Thymus (tissue), 11 donors: ENCODE results near the gene NRXN3. TPM values are rescaled to one million over a fixed set of nuclear protein-coding genes. Genes with fewer than 3 reads are reported as not detected.

Experiments
- DNase-seq, 9 donors: peaks; one replicate each; pipeline ENCODE4 v3.0.0-alpha.2; 2013; ENCODE audit warnings: low spot score in 9 of 9, low read depth in 6 of 9, missing footprints in 1 of 9
- H3K27ac ChIP-seq, 2 donors: one replicate each; pipeline ENCODE4 v1.5.1; 2013; ENCODE audit warnings: control low read depth in 1 of 2, low read depth in 1 of 2, low read length in 1 of 2, mild to moderate bottlenecking in 1 of 2, moderate library complexity in 1 of 2
- H3K27me3 ChIP-seq, 2 donors: one replicate each; pipeline ENCODE4 v1.5.1; 2013; ENCODE audit warnings: low read length in 1 of 2; ENCODE audit not compliant: control insufficient read depth in 2 of 2, insufficient read depth in 1 of 2
- H3K36me3 ChIP-seq, 2 donors: one replicate each; pipeline ENCODE4 v1.5.1; 2013; ENCODE audit warnings: low read length in 1 of 2, mild to moderate bottlenecking in 1 of 2, moderate library complexity in 1 of 2; ENCODE audit not compliant: control insufficient read depth in 2 of 2, insufficient read depth in 2 of 2
- H3K4me1 ChIP-seq, 2 donors: one replicate each; pipeline ENCODE4 v1.5.1; 2013; ENCODE audit warnings: low read length in 2 of 2; ENCODE audit not compliant: control insufficient read depth in 2 of 2, insufficient read depth in 2 of 2
- H3K4me3 ChIP-seq, 2 donors: one replicate each; pipeline ENCODE4 v1.5.1; 2013; ENCODE audit warnings: low read length in 2 of 2, control low read depth in 1 of 2, mild to moderate bottlenecking in 1 of 2
- H3K9me3 ChIP-seq, 2 donors: one replicate each; pipeline ENCODE4 v1.5.1; 2013; ENCODE audit warnings: low read length in 1 of 2, mild to moderate bottlenecking in 1 of 2; ENCODE audit not compliant: control insufficient read depth in 2 of 2, insufficient read depth in 1 of 2
- WGBS: extraction: QIAGEN DNeasy Blood & Tissue Kit; methylation state at CpG from one replicate; pipeline ENCODE4 v1.1.7; 2013; 5-methylcytosine and 5-hydroxymethylcytosine counted together
- polyA plus RNA-seq: library from polyadenylated mRNA; stranded (reverse); fragments of 200-250 nt; gene quantifications from one replicate; pipeline ENCODE4 v1.2.3, GENCODE V29; 2013
- total RNA-seq: library from RNA; stranded (reverse); fragments of 120-200 nt; gene quantifications from one replicate; pipeline ENCODE4 v1.2.4, GENCODE V29; 2013
- donor health status: healthy.

NRXN3 gene
- total and polyA plus RNA-seq, 2 donors: 1.5 to 3.7 TPM

DNA sequence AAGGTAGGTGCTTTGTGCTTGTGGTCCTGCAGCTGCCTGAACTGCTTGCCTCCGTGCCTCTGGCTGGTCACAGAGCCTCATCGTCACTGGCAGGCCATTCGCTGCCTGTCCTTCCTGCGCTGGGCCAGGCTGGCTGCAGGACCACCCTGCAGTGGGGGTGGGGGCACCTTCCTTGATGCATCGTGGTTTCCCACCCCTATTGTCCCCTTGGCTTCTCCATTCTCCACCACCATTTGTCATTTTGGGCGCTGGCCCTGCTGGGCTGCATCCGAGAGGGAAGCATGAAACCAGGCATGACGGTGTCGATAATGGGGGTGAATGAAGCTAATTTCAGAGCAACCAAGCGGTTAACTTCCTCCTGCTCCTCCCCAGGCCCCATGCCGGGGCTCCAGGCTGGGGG is 127.7 kb downstream of the NRXN3 start:
- Histone ChIP-seq H3K27ac (no peak overlapping the region), H3K4me1 (no peaks in the 10 kb centered on the region), H3K36me3 (no peaks in the 10 kb centered on the region), H3K9me3 (no peaks in the 10 kb centered on the region), H3K4me3 (no peak overlapping the region), H3K27me3 (no peaks in the 10 kb centered on the region)
- WGBS: 53% methylated on average over 11 of the region's 11 CpGs
- no peak for DNase-seq

- Histone ChIP-seq H3K9me3 (no peaks in the 10 kb centered on the region), H3K36me3 (no peaks in the 10 kb centered on the region), H3K27ac (no peak overlapping the region), H3K27me3 (no peaks in the 10 kb centered on the region), H3K4me3 (no peak overlapping the region), H3K4me1 (no peaks in the 10 kb centered on the region)
- WGBS: 52% methylated on average over 1 of the region's 1 CpG
- no peak for DNase-seq
Observed at GRCh38 chr14:78298298-78298697, 128.1 kb downstream of the NRXN3 start.

DNA sequence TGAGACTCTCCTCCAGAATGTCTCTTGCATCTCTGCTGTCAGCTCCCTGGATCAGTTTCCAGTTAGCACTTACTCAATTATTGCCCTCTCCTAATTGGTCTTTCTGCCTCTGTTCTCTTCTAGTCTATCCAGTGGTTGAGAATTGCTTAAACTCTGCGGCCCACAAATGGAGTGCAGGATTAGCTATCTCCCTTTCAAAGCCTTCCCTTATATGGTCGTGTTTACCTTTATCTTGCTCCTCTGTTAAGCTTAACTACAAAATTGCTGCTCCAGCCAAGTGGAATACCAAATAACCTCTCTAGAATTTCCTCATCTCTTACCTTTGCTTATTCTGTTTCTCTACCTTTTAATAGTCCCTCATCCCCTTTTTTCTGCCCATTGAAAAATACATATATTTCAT is 132.7 kb downstream of the NRXN3 start:
- Histone ChIP-seq H3K27ac (no peak overlapping the region), H3K36me3 (no peaks in the 10 kb centered on the region), H3K4me3 (no peak overlapping the region), H3K4me1 (no peaks in the 10 kb centered on the region), H3K27me3 (no peaks in the 10 kb centered on the region), H3K9me3 (no peaks in the 10 kb centered on the region)
- 65% methylated on average over 2 of the region's 2 CpGs for WGBS
- no peak for DNase-seq

GRCh38 chr14:78307671-78308070 is 137.5 kb downstream of the NRXN3 start:
- Histone ChIP-seq H3K36me3 (no peaks in the 10 kb centered on the region), H3K27ac (no peak overlapping the region), H3K4me3 (no peak overlapping the region), H3K4me1 (no peaks in the 10 kb centered on the region), H3K9me3 (no peaks in the 10 kb centered on the region), H3K27me3 (no peaks in the 10 kb centered on the region)
- no peak for DNase-seq
- 88% methylated on average over 2 of the region's 2 CpGs for WGBS

GRCh38 chr14:78308079-78308478 is 137.9 kb downstream of the NRXN3 start:
- H3K27me3 ChIP-seq: no peaks in the 10 kb centered on the region
- no peak for DNase-seq
- H3K9me3 ChIP-seq: no peaks in the 10 kb centered on the region
- H3K36me3 ChIP-seq: no peaks in the 10 kb centered on the region
- 92% methylated on average over 2 of the region's 2 CpGs for WGBS
- H3K4me1 ChIP-seq: no peaks in the 10 kb centered on the region
- no peak overlapping the region for H3K27ac ChIP-seq
- no peak overlapping the region for H3K4me3 ChIP-seq

DNA sequence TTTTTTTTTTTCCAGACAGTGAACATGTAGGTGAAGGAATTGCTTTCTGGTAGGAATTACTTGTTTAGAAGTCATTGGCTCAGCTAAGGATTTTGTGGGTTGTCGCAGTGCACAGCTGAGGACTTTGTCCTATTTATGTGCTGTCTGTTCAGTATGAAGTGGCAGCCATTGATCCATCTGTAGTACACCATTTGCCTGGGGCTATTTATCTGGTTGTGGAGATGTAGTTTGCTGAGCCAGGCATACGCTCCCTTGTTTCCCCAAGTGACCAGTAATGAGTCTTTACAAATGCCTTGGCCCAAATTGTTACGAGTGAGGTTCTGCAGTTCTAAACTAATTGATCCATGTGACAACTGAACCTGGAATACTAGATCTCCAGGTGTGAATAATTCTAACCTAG is 140.1 kb downstream of the NRXN3 start:
- Histone ChIP-seq H3K27ac (no peak overlapping the region), H3K27me3 (no peaks in the 10 kb centered on the region), H3K36me3 (no peaks in the 10 kb centered on the region), H3K4me3 (no peak overlapping the region), H3K9me3 (no peaks in the 10 kb centered on the region), H3K4me1 (no peaks in the 10 kb centered on the region)
- DNase-seq: no peak
- WGBS: 88% methylated on average over 3 of the region's 3 CpGs

DNA sequence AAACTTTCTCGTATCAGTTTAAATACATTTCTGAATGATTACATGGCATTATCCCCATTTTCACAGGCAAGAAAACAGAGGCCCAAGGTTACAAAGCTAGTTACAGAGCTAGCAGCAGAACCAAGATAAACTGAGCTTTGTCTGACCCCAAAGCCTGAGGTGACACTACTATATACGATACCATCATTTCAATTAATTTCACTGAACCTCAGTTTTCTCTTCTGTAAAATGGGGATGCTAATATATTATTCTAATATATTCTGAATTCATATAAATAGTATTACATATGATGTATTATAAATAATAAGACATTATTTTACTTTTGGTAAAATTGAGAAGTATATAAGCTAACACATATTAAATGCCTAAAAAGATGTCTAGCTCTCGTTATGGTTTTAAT is 143.3 kb downstream of the NRXN3 start:
- Histone ChIP-seq H3K27ac (no peak overlapping the region), H3K9me3 (no peaks in the 10 kb centered on the region), H3K4me3 (no peak overlapping the region), H3K27me3 (no peaks in the 10 kb centered on the region), H3K4me1 (no peaks in the 10 kb centered on the region), H3K36me3 (no peaks in the 10 kb centered on the region)
- WGBS: 96% methylated on average over 3 of the region's 3 CpGs
- DNase-seq: no peak

DNA sequence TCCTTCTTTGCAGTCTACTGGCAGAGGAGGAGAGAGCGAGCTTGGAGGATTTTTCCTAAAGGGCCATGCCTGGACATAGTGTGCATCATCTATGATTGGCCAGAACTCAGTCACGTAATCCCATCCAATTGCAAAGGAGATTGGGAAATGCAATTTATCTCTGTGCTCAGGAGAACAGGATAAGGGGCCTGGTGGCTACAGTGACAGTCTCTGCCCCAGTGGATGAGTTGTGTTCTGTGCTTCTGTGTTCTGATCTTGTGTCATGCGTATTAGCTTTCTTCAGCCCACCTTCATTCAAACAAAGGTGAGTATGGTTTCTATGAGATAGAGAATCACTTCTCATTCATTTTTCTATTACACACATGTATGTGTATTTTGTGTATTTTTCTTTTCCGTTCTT is 144.3 kb downstream of the NRXN3 start:
- no peaks in the 10 kb centered on the region for H3K9me3 ChIP-seq
- no peaks in the 10 kb centered on the region for H3K4me1 ChIP-seq
- no peaks in the 10 kb centered on the region for H3K36me3 ChIP-seq
- WGBS: 87% methylated on average over 4 of the region's 4 CpGs
- DNase-seq: no peak
- H3K27me3 ChIP-seq: no peaks in the 10 kb centered on the region
- H3K27ac ChIP-seq: no peak overlapping the region
- no peak overlapping the region for H3K4me3 ChIP-seq

DNA sequence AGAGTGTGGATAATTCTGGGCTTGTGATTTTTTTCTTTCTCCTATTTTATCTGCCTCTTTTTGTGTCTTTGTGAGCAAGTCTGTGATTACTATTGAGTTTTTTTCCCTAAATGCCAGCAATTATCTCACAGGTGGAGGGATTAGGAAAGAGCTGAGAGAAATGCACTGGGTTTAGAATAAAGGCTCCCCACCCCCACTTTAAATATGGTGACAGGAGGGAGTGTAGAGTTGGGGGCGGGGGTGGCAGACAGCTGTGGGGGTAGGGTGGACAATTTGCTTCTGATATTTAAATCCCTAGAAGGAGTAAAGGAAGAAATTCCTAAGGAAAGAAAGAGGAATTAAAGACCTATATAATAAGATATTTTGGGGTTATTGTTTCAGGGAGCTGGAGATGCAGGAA is 145.9 kb downstream of the NRXN3 start:
- DNase-seq: no peak
- 81% methylated on average over 1 of the region's 1 CpG for WGBS
- Histone ChIP-seq H3K4me1 (no peaks in the 10 kb centered on the region), H3K36me3 (no peaks in the 10 kb centered on the region), H3K9me3 (no peaks in the 10 kb centered on the region), H3K4me3 (no peak overlapping the region), H3K27me3 (no peaks in the 10 kb centered on the region), H3K27ac (no peak overlapping the region)

DNA sequence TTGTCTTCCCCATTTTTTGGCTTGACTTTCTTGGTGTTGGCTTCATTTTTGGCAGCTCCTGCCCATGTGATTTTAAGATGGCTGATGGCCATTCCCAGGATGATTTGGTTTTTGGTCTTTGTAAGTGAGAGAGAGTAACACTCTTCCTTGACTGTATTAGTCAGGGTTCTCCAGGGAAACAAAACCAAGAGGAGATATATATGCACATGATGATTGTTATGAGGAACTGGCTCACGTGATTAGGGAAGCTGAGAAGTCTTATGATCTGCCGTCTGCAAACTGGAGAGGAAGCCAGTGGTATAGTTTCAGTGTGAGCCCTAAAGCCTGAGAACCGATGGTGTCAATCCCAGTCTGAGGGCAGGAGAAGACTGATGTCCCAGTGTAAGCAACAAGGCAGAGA is 146.6 kb downstream of the NRXN3 start:
- WGBS: 9% methylated on average over 3 of the region's 3 CpGs
- no peak overlapping the region for H3K4me3 ChIP-seq
- DNase-seq: no peak
- H3K4me1 ChIP-seq: no peaks in the 10 kb centered on the region
- H3K27me3 ChIP-seq: no peaks in the 10 kb centered on the region
- no peaks in the 10 kb centered on the region for H3K36me3 ChIP-seq
- no peak overlapping the region for H3K27ac ChIP-seq
- H3K9me3 ChIP-seq: no peaks in the 10 kb centered on the region
